Activated CD8-positive, alpha-beta memory T cell treated with anti-CD3 and anti-CD28 coated beads for 48 hours (primary cell): ENCODE measurements around the gene JPT1.

ENCODE experiments used
- DNase-seq, 3 experiments: peaks; one replicate each; pipeline ENCODE4 v3.0.0-alpha.2; 2020; ENCODE audit warnings: low read depth in 2 of 3, low spot score in 2 of 3

Gene JPT1

GRCh38 chr17:75108193-75108592 is 46.1 kb downstream of the JPT1 start:
- DNase-seq: no peak

- no peak for DNase-seq
Observed at GRCh38 chr17:75105126-75106080, 48.9 kb downstream of the JPT1 start.

GRCh38 chr17:75103601-75104554 is 50.4 kb downstream of the JPT1 start:
- no peak for DNase-seq

GRCh38 chr17:75102385-75102821 is 51.9 kb downstream of the JPT1 start:
- no peak for DNase-seq

- DNase-seq: no peak
Observed at GRCh38 chr17:75099881-75100595, 54.3 kb downstream of the JPT1 start.

- no peak for DNase-seq
Observed at GRCh38 chr17:75098861-75099260, 55.5 kb downstream of the JPT1 start.

GRCh38 chr17:75097865-75098264 is 56.4 kb downstream of the JPT1 start:
- no peak for DNase-seq

GRCh38 chr17:75096082-75096625 is 58.2 kb downstream of the JPT1 start:
- no peak for DNase-seq

- no peak for DNase-seq
Observed at GRCh38 chr17:75094871-75095399, 59.4 kb downstream of the JPT1 start.

GRCh38 chr17:75093548-75094158 is 60.7 kb downstream of the JPT1 start:
- DNase-seq: no peak

- DNase-seq: no peak
Observed at GRCh38 chr17:75091855-75092327, 62.4 kb downstream of the JPT1 start.

GRCh38 chr17:75090871-75091854 is 63.1 kb downstream of the JPT1 start:
- no peak for DNase-seq

- DNase-seq: no peak
Observed at GRCh38 chr17:75088465-75089417, 65.6 kb downstream of the JPT1 start.

- no peak for DNase-seq
Observed at GRCh38 chr17:75087558-75088453, 66.5 kb downstream of the JPT1 start, which contains the start of gene SLC16A5. SLC16A5 (plus strand) TSS chr17:75087954; CDS start chr17:75093637, 5,683 bp downstream.

GRCh38 chr17:75087182-75087557 is 67.1 kb downstream of the JPT1 start:
- no peak for DNase-seq

- DNase-seq: no peak
Observed at GRCh38 chr17:75086496-75087181, 67.7 kb downstream of the JPT1 start.
